Urothelium cell line (cell line): ENCODE results near the gene ITPR2.

Source experiments
- DNase-seq: peaks from one replicate; pipeline ENCODE4 v3.0.0; 2011; ENCODE audit warnings: low spot score, mixed read lengths
- FAIRE-seq: peaks from 2 replicates; lab custom pipeline; 2011; peaks lifted over from hg19 to GRCh38; lab: Jason Lieb, UNC

Gene ITPR2

GRCh38 chr12:26711569-26711968 is 121.4 kb downstream of the ITPR2 start:
- FAIRE-seq: no peak
- no peak for DNase-seq

- FAIRE-seq: no peak
- DNase-seq: no peak
Observed at GRCh38 chr12:26711072-26711471, 121.9 kb downstream of the ITPR2 start.

- no peak for FAIRE-seq
Observed at GRCh38 chr12:26705851-26706250, 127.1 kb downstream of the ITPR2 start.

GRCh38 chr12:26704684-26705460 is 128.1 kb downstream of the ITPR2 start:
- FAIRE-seq (no peak), DNase-seq (no peak)

More at GRCh38 chr12:26705851-26706250, 127.1 kb downstream of the ITPR2 start:
- no peak for DNase-seq

GRCh38 chr12:26704214-26704613 is 128.8 kb downstream of the ITPR2 start:
- FAIRE-seq (no peak), DNase-seq (no peak)

- FAIRE-seq (no peak), DNase-seq (no peak)
Observed at GRCh38 chr12:26702741-26703140, 130.3 kb downstream of the ITPR2 start.

GRCh38 chr12:26701604-26702215 is 131.3 kb downstream of the ITPR2 start:
- no peak for FAIRE-seq
- DNase-seq: no peak

GRCh38 chr12:26700430-26700829 is 132.6 kb downstream of the ITPR2 start:
- DNase-seq (no peak), FAIRE-seq (no peak)

GRCh38 chr12:26699237-26699636 is 133.8 kb downstream of the ITPR2 start:
- no peak for DNase-seq
- no peak for FAIRE-seq

- FAIRE-seq (no peak), DNase-seq (no peak)
Observed at GRCh38 chr12:26698186-26698585, 134.8 kb downstream of the ITPR2 start.

GRCh38 chr12:26697217-26697616 is 135.8 kb downstream of the ITPR2 start:
- DNase-seq: no peak
- FAIRE-seq: no peak

GRCh38 chr12:26696613-26697092 is 136.3 kb downstream of the ITPR2 start:
- DNase-seq (no peak), FAIRE-seq (no peak)

GRCh38 chr12:26696048-26696612 is 136.9 kb downstream of the ITPR2 start:
- DNase-seq (no peak), FAIRE-seq (no peak)

- no peak for DNase-seq
- no peak for FAIRE-seq
Observed at GRCh38 chr12:26694402-26694801, 138.6 kb downstream of the ITPR2 start.

- FAIRE-seq: no peak
- no peak for DNase-seq
Observed at GRCh38 chr12:26692407-26692806, 140.6 kb downstream of the ITPR2 start.

- DNase-seq: peak; percentile 89
- peak; percentile 59 for FAIRE-seq
Observed at GRCh38 chr12:26691234-26691970, 141.6 kb downstream of the ITPR2 start.

GRCh38 chr12:26690601-26691000 is 142.4 kb downstream of the ITPR2 start:
- no peak for FAIRE-seq
- no peak for DNase-seq

- DNase-seq (no peak), FAIRE-seq (no peak)
Observed at GRCh38 chr12:26689281-26689841, 143.6 kb downstream of the ITPR2 start.

- FAIRE-seq (no peak), DNase-seq (no peak)
Observed at GRCh38 chr12:26688344-26688904, 144.6 kb downstream of the ITPR2 start.

- FAIRE-seq: no peak
- no peak for DNase-seq
Observed at GRCh38 chr12:26686408-26686807, 146.6 kb downstream of the ITPR2 start.

- DNase-seq (no peak), FAIRE-seq (no peak)
Observed at GRCh38 chr12:26684101-26684500, 148.9 kb downstream of the ITPR2 start.
